B cell (primary cell): Measurements from ENCODE around the gene RLN3. TPM values are rescaled to one million over a fixed set of nuclear protein-coding genes. Genes with fewer than 3 reads are reported as not detected.

ENCODE experiments used
- ATAC-seq: fragments of 200-7000 bp; cut with Tn5 transposase; one replicate; pipeline ENCODE4 v1.10.0; 2021; ENCODE audit warnings: low read depth, mild to moderate bottlenecking, moderate number of reproducible peaks, moderate library complexity
- CTCF ChIA-PET: fragments of 350-600 bp; sonication (Branson Sonifier 250); formaldehyde crosslinking; loops from one replicate; lab custom pipeline; 2021; ENCODE audit warnings: antibody characterized with exemption, inconsistent platforms; lab: Charles Lee
- POLR2A ChIA-PET: fragments of 350-600 bp; sonication (Branson Sonifier 250); formaldehyde crosslinking; loops from one replicate; lab custom pipeline; 2021; ENCODE audit warnings: antibody characterized with exemption; lab: Charles Lee
- DNase-seq: peaks from one replicate; pipeline ENCODE4 v3.0.0; 2013
- H2AFZ ChIP-seq: 2 replicates; pipeline ENCODE4 v1.6.1; 2012; ENCODE audit warnings: mild to moderate bottlenecking, low read depth, low read length; ENCODE audit not compliant: insufficient read depth, poor library complexity, severe bottlenecking
- H3K27ac ChIP-seq, 2 donors: 1 replicate in 1 of 2; 2 replicates in 1 of 2; pipeline ENCODE4 v1.5.1; 2012 to 2013; ENCODE audit warnings: low read length in 2 of 2, mild to moderate bottlenecking in 2 of 2, moderate library complexity in 1 of 2
- H3K27me3 ChIP-seq, 4 experiments: fragments of 200-600 bp in 1 of 4; sonication (generic) in 1 of 4; replicated peaks in 1 of 4; 1 replicate in 2 of 4; 2 replicates in 2 of 4; pipeline versions ENCODE4 v1.6.1 to v1.7.0; 2013 to 2016; ENCODE audit warnings: low read length in 3 of 4, mild to moderate bottlenecking in 2 of 4, mixed read lengths in 1 of 4, moderate library complexity in 1 of 4; ENCODE audit not compliant: insufficient read depth in 4 of 4, control insufficient read depth in 3 of 4; ENCODE audit errors: control extremely low read depth in 1 of 4
- H3K36me3 ChIP-seq, 2 experiments: replicated peaks in 1 of 2; 1 replicate in 1 of 2; 2 replicates in 1 of 2; pipeline versions ENCODE4 v1.6.1 to v1.7.1; 2013; ENCODE audit warnings: low read length in 1 of 2; ENCODE audit not compliant: insufficient read depth in 2 of 2, control insufficient read depth in 1 of 2; ENCODE audit errors: control extremely low read depth in 1 of 2, extremely low read depth in 1 of 2
- H3K4me1 ChIP-seq, 2 donors: fragments of 200-600 bp in 1 of 2; sonication (generic) in 1 of 2; 1 replicate in 1 of 2; 2 replicates in 1 of 2; pipeline versions ENCODE4 v1.5.1 to v1.6.1; 2013 to 2017; ENCODE audit warnings: low read length in 2 of 2; ENCODE audit not compliant: control insufficient read depth in 2 of 2, insufficient read depth in 2 of 2
- H3K4me2 ChIP-seq: replicated peaks from 2 replicates; pipeline ENCODE3; 2012; ENCODE audit warnings: mild to moderate bottlenecking, low read depth, low read length; ENCODE audit not compliant: poor library complexity, severe bottlenecking
- H3K4me3 ChIP-seq, 5 experiments: fragments of 200-600 bp in 1 of 5; sonication (generic) in 1 of 5; 1 replicate in 3 of 5; 2 replicates in 2 of 5; pipeline versions ENCODE4 v1.5.1 to v1.7.0; 2011 to 2016; ENCODE audit warnings: low read length in 4 of 5, mild to moderate bottlenecking in 4 of 5, low read depth in 2 of 5, control low read depth in 1 of 5, moderate library complexity in 1 of 5; ENCODE audit not compliant: insufficient read depth in 1 of 5; ENCODE audit errors: control extremely low read depth in 1 of 5, extremely low read depth in 1 of 5
- H3K79me2 ChIP-seq: fragments of 200-600 bp; sonication (generic); one replicate; pipeline ENCODE4 v1.6.0; 2016; ENCODE audit warnings: low read length; ENCODE audit not compliant: control insufficient read depth, insufficient read depth
- H3K9ac ChIP-seq: fragments of 200-600 bp; sonication (generic); 2 replicates; pipeline ENCODE4 v1.6.1; 2017; ENCODE audit warnings: mild to moderate bottlenecking, low read length, moderate library complexity
- H3K9me3 ChIP-seq, 3 donors: one replicate each; pipeline versions ENCODE4 v1.6.1 to v1.7.1; 2013; ENCODE audit warnings: low read length in 2 of 3; ENCODE audit not compliant: control insufficient read depth in 2 of 3, insufficient read depth in 1 of 3; ENCODE audit errors: control extremely low read depth in 1 of 3
- H4K20me1 ChIP-seq: 2 replicates; pipeline ENCODE4 v1.6.0; 2012; ENCODE audit warnings: mild to moderate bottlenecking, low read length; ENCODE audit not compliant: insufficient read depth, control insufficient read depth, poor library complexity, severe bottlenecking
- H3K27ac Mint-ChIP-seq: one replicate; pipeline ENCODE4 v1.8.0; 2021; ENCODE audit warnings: mixed read lengths
- H3K27me3 Mint-ChIP-seq: one replicate; pipeline ENCODE4 v1.8.0; 2021; ENCODE audit warnings: mixed read lengths
- H3K4me1 Mint-ChIP-seq: one replicate; pipeline ENCODE4 v1.8.0; 2021; ENCODE audit warnings: mixed read lengths
- H3K4me3 Mint-ChIP-seq: one replicate; pipeline ENCODE4 v1.8.0; 2021; ENCODE audit warnings: mixed read lengths
- H3K9me3 Mint-ChIP-seq: one replicate; pipeline ENCODE4 v1.8.0; 2022; ENCODE audit warnings: mixed read lengths; ENCODE audit not compliant: insufficient read depth
- EZH2 ChIP-seq: IDR thresholded peaks from 2 replicates; pipeline ENCODE4 v1.6.1; 2012; ENCODE audit warnings: borderline replicate concordance, low read depth, mild to moderate bottlenecking, moderate library complexity, low read length; ENCODE audit not compliant: insufficient read depth, poor library complexity, severe bottlenecking
- WGBS: methylation state at CpG from one replicate; pipeline ENCODE4 v1.1.5; 2013; ENCODE audit warnings: missing lambda C conversion rate; ENCODE audit not compliant: insufficient coverage; 5-methylcytosine and 5-hydroxymethylcytosine counted together
- intact Hi-C: fragments of 100-400 bp; cut with micrococcal nuclease; formaldehyde crosslinking; loops from one replicate; pipeline ENCODE4 v1.10.0; 2022
- polyA plus RNA-seq: library from polyadenylated mRNA; depleted of rRNA; stranded (reverse); fragments of >200 nt; gene quantifications from 2 replicates; pipeline ENCODE4 v1.2.3, GENCODE V29; 2012
- total RNA-seq, 2 donors: library from RNA; stranded (reverse); fragments of 120-200 nt in 1 of 2; gene quantifications; 1 replicate in 1 of 2; 2 replicates in 1 of 2; pipeline versions ENCODE4 v1.2.3 to v1.2.4, GENCODE V29; 2013 to 2022
- TF ChIP-seq, protein P1 (sequence below): fragments of 200-600 bp; IDR thresholded peaks from one replicate; pipeline ENCODE4 v1.8.0; 2022; ENCODE audit warnings: antibody characterized with exemption, mild to moderate bottlenecking

RLN3 gene
- total and polyA plus RNA-seq, 2 donors (not counting 1 experiment from before 2014, with no cell fraction given), result 0.42 TPM; not detected in 1

DNA sequence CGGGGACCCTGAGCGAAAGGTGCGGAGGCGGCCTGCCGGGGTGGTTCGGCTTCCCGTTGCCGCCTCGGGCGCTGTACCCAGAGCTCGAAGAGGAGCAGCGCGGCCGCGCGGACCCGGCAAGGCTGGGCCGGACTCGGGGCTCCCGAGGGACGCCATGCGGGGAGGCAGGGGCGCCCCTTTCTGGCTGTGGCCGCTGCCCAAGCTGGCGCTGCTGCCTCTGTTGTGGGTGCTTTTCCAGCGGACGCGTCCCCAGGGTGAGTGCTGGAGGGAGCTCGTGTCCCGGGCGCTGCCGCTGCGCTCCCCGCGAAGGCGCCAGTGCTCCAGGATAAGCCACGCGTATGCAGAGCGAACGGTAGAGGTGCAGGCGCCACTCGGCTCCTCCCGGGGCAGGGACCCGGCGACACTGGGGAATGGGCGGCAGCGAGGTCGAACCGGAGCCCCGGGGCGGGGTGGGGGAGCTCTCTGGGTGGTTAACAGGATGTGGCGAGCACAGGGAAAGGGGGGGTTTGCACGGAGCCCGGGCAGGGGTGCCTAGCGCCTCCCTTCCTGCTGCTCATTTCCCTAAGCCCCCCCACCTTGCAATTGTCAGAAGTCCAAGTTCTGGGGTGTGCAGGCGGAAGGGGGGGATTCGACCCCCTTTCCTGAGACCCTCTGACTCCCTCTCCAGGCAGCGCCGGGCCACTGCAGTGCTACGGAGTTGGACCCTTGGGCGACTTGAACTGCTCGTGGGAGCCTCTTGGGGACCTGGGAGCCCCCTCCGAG lies 4.0 kb downstream of the RLN3 start, which contains the start of gene IL27RA:
Gene IL27RA (plus strand): TSS at position 44 of the 762 bp plus-strand sequence. CDS start 111 bp downstream, at position 155.
- H2AFZ ChIP-seq, result peak within 1 kb of the TSS; percentile 73
- DNase-seq (peak; percentile 84), ATAC-seq (peak; percentile 72)
- CTCF ChIA-PET, result interaction anchor here (0.6 to 3.8 kb wide), 35 partner anchors 8 to 434 kb away, joined by 3 to 30 read pairs (median 4); partner anchors contain the start of genes ASF1B, DCAF15, MISP3 and RFX1
- peak within 1 kb of the TSS; percentile 83 to 94 for H3K27ac ChIP-seq
- H4K20me1 ChIP-seq, result peaks cover 14% of the 10 kb centered on the region
- WGBS, result under 1% methylated on average over 52 of the region's 63 CpGs
- H3K27me3 ChIP-seq, result no peaks in the 10 kb centered on the region
- H3K36me3 ChIP-seq, result peaks cover 2 to 13% of the 10 kb centered on the region in 2 experiments
- Mint-ChIP-seq H3K9me3 (no peaks in the 10 kb centered on the region), H3K27ac (peak within 1 kb of the TSS; percentile 94), H3K4me1 (peaks cover 38% of the 10 kb centered on the region), H3K27me3 (no peaks in the 10 kb centered on the region), H3K4me3 (peak within 1 kb of the TSS; percentile 94)
- intact Hi-C loops, result loop anchor here (1.0 to 2.0 kb wide), 6 partner anchors 13 to 152 kb away; partner anchors contain the start of genes BRME1, CC2D1A, DCAF15 and RFX1
- H3K4me2 ChIP-seq, result peak within 1 kb of the TSS; percentile 83
- H3K9ac ChIP-seq, result peak within 1 kb of the TSS; percentile 75
- TF ChIP-seq EZH2, result no peak
- TF ChIP-seq, protein P1, sequence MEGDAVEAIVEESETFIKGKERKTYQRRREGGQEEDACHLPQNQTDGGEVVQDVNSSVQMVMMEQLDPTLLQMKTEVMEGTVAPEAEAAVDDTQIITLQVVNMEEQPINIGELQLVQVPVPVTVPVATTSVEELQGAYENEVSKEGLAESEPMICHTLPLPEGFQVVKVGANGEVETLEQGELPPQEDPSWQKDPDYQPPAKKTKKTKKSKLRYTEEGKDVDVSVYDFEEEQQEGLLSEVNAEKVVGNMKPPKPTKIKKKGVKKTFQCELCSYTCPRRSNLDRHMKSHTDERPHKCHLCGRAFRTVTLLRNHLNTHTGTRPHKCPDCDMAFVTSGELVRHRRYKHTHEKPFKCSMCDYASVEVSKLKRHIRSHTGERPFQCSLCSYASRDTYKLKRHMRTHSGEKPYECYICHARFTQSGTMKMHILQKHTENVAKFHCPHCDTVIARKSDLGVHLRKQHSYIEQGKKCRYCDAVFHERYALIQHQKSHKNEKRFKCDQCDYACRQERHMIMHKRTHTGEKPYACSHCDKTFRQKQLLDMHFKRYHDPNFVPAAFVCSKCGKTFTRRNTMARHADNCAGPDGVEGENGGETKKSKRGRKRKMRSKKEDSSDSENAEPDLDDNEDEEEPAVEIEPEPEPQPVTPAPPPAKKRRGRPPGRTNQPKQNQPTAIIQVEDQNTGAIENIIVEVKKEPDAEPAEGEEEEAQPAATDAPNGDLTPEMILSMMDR, result peak; percentile 68
- H3K4me1 ChIP-seq, result peaks cover 22 to 42% of the 10 kb centered on the region in 2 donors
- peaks cover 29% of the 10 kb centered on the region for H3K79me2 ChIP-seq
- H3K4me3 ChIP-seq, result peak within 1 kb of the TSS; percentile 26 to 95 (median 83)
- POLR2A ChIA-PET, result interaction anchor here (0.6 to 2.7 kb wide), 20 partner anchors 10 to 465 kb away, joined by 3 to 24 read pairs (median 4); partner anchors contain the start of genes DCAF15, RFX1 and ZSWIM4
- H3K9me3 ChIP-seq, result peaks cover 0 to 5% (median 0%) of the 10 kb centered on the region in 3 donors
